SK-N-SH treated with all-trans-retinoic acid at 6 μM for 48 hours (cell line): Measurements from ENCODE around the gene ECHS1.

ENCODE experiments used
- ATAC-seq: fragments of 200-7000 bp; cut with Tn5 transposase; 3 replicates; pipeline ENCODE4 v1.9.1; 2020; ENCODE audit warnings: mild to moderate bottlenecking, moderate library complexity
- ARNTL ChIP-seq: fragments of 450-650 bp; formaldehyde crosslinking; IDR thresholded peaks from 2 replicates; pipeline ENCODE4 v1.5.0; 2020; ENCODE audit warnings: low read depth, mild to moderate bottlenecking, moderate library complexity, borderline replicate concordance
- BACH2 ChIP-seq: fragments of 250-450 bp; sonication (Bioruptor Pico); IDR thresholded peaks from 2 replicates; pipeline ENCODE4 v1.9.0; 2021; ENCODE audit warnings: mild to moderate bottlenecking, borderline replicate concordance
- CREB5 ChIP-seq: fragments of 250-450 bp; sonication (Bioruptor Pico); IDR thresholded peaks from 2 replicates; pipeline ENCODE4 v1.5.1; 2020; ENCODE audit warnings: low read depth, mild to moderate bottlenecking, moderate library complexity
- CSDC2 ChIP-seq: fragments of 250-450 bp; sonication (Bioruptor Pico); IDR thresholded peaks from 2 replicates; pipeline ENCODE4 v1.5.0; 2020; ENCODE audit warnings: mild to moderate bottlenecking, moderate library complexity
- ESRRG ChIP-seq: fragments of 250-450 bp; sonication (Bioruptor Pico); IDR thresholded peaks from 2 replicates; pipeline ENCODE4 v1.6.1; 2021; ENCODE audit warnings: mild to moderate bottlenecking
- GLIS3 ChIP-seq: fragments of 250-450 bp; sonication (Bioruptor Pico); IDR thresholded peaks from 2 replicates; pipeline ENCODE4 v1.5.0; 2020; ENCODE audit warnings: mild to moderate bottlenecking, moderate library complexity
- ISL1 ChIP-seq: fragments of 250-450 bp; sonication (Bioruptor Pico); IDR thresholded peaks from 2 replicates; pipeline ENCODE4 v2.1.2; 2022; ENCODE audit warnings: mild to moderate bottlenecking, moderate library complexity
- OSR1 ChIP-seq: fragments of 250-450 bp; sonication (Bioruptor Pico); IDR thresholded peaks from 2 replicates; pipeline ENCODE4 v1.8.0; 2022; ENCODE audit warnings: moderate library complexity, mild to moderate bottlenecking, inconsistent platforms
- PATZ1 ChIP-seq: fragments of 250-450 bp; sonication (Bioruptor Pico); IDR thresholded peaks from 2 replicates; pipeline ENCODE4 v1.8.0; 2020; ENCODE audit warnings: mild to moderate bottlenecking, moderate library complexity, borderline replicate concordance
- POU6F1 ChIP-seq: fragments of 250-450 bp; sonication (Bioruptor Pico); IDR thresholded peaks from 2 replicates; pipeline ENCODE4 v1.8.0; 2021; ENCODE audit warnings: low read depth, mild to moderate bottlenecking, moderate library complexity, borderline replicate concordance
- PPARA ChIP-seq: fragments of 250-450 bp; sonication (Bioruptor Pico); IDR thresholded peaks from 2 replicates; pipeline ENCODE4 v1.5.0; 2020; ENCODE audit warnings: mild to moderate bottlenecking, borderline replicate concordance
- TCF4 ChIP-seq: fragments of 250-450 bp; sonication (Bioruptor Pico); IDR thresholded peaks from 2 replicates; pipeline ENCODE4 v1.8.0; 2021; ENCODE audit warnings: mild to moderate bottlenecking, moderate library complexity, borderline replicate concordance
- TOX ChIP-seq: fragments of 250-450 bp; sonication (Bioruptor Pico); IDR thresholded peaks from 2 replicates; pipeline ENCODE4 v1.8.0; 2021; ENCODE audit warnings: mild to moderate bottlenecking, moderate library complexity, borderline replicate concordance
- TSHZ2 ChIP-seq: fragments of 250-450 bp; sonication (Bioruptor Pico); IDR thresholded peaks from 2 replicates; pipeline ENCODE4 v1.5.0; 2020; ENCODE audit warnings: mild to moderate bottlenecking, moderate library complexity
- ZC3H10 ChIP-seq: fragments of 250-450 bp; sonication (Bioruptor Pico); IDR thresholded peaks from 2 replicates; pipeline ENCODE4 v1.5.1; 2021; ENCODE audit warnings: mild to moderate bottlenecking, moderate library complexity
- ZFP3 ChIP-seq: fragments of 250-450 bp; sonication (Bioruptor Pico); IDR thresholded peaks from 2 replicates; pipeline ENCODE4 v1.5.0; 2020; ENCODE audit warnings: mild to moderate bottlenecking, moderate library complexity
- ZFP30 ChIP-seq: fragments of 450-650 bp; formaldehyde crosslinking; IDR thresholded peaks from 2 replicates; pipeline ENCODE4 v1.5.0; 2022; ENCODE audit warnings: mild to moderate bottlenecking, moderate library complexity
- ZNF565 ChIP-seq: fragments of 450-650 bp; formaldehyde crosslinking; conservative IDR thresholded peaks from 2 replicates; pipeline ENCODE4 v1.5.0; 2020; ENCODE audit warnings: low read depth, mild to moderate bottlenecking, moderate library complexity
- ZNF70 ChIP-seq: fragments of 450-650 bp; formaldehyde crosslinking; IDR thresholded peaks from 2 replicates; pipeline ENCODE4 v1.5.0; 2020; ENCODE audit warnings: mild to moderate bottlenecking, moderate library complexity
- ZNF8 ChIP-seq: fragments of 450-650 bp; formaldehyde crosslinking; IDR thresholded peaks from 2 replicates; pipeline ENCODE4 v1.5.0; 2020; ENCODE audit warnings: mild to moderate bottlenecking, moderate library complexity

The ECHS1 gene

GRCh38 chr10:133336118-133336576, 37.0 kb downstream of the ECHS1 start:
- ATAC-seq: no peak
- no peak for TF ChIP-seq ZC3H10 (CRISPR knock-in tag)
- no peak for TF ChIP-seq CREB5 (CRISPR knock-in tag)
- no peak for TF ChIP-seq TCF4
- no peak for TF ChIP-seq ZNF565 (CRISPR knock-in tag)
- no peak for TF ChIP-seq PATZ1
- no peak for TF ChIP-seq TSHZ2 (CRISPR knock-in tag)

- TF ChIP-seq PATZ1 (no peak), POU6F1 (CRISPR knock-in tag) (no peak), ISL1 (CRISPR knock-in tag) (no peak), ARNTL (CRISPR knock-in tag) (no peak), CREB5 (CRISPR knock-in tag) (no peak), GLIS3 (CRISPR knock-in tag) (no peak), TSHZ2 (CRISPR knock-in tag) (no peak), ZFP3 (CRISPR knock-in tag) (no peak), ZNF8 (CRISPR knock-in tag) (no peak), TCF4 (no peak), CSDC2 (CRISPR knock-in tag) (no peak), PPARA (no peak), ZNF565 (CRISPR knock-in tag) (no peak), TOX (CRISPR knock-in tag) (no peak), OSR1 (no peak), BACH2 (no peak), ZNF70 (CRISPR knock-in tag) (no peak), ZC3H10 (CRISPR knock-in tag) (no peak), ZFP30 (no peak), ESRRG (CRISPR knock-in tag) (no peak)
Measured at GRCh38 chr10:133335246-133336117, 37.7 kb downstream of the ECHS1 start.

More at GRCh38 chr10:133335246-133336117, 37.7 kb downstream of the ECHS1 start:
- ATAC-seq: peak; percentile 64
